Cardiac muscle cell (in vitro differentiated cells and primary cell): Measurements from ENCODE around the gene APC2. TPM values are rescaled to one million over a fixed set of nuclear protein-coding genes. Genes with fewer than 3 reads are reported as not detected.

Experiments
- DNase-seq, 2 donors: peaks; one replicate each; pipeline versions ENCODE4 v3.0.0 to v3.0.0-alpha.2; 2010 to 2017; ENCODE audit warnings: low read depth in 1 of 2, low spot score in 1 of 2
- H3K27ac ChIP-seq: fragments of 200-600 bp; sonication (generic); 2 replicates; pipeline ENCODE4 v1.5.1; 2016
- H3K27me3 ChIP-seq: fragments of 200-600 bp; sonication (generic); 2 replicates; pipeline ENCODE4 v1.6.0; 2016; ENCODE audit warnings: control low read depth
- H3K36me3 ChIP-seq: fragments of 200-600 bp; sonication (generic); 2 replicates; pipeline ENCODE4 v1.5.1; 2016; ENCODE audit warnings: control low read depth
- H3K4me1 ChIP-seq: fragments of 200-600 bp; sonication (generic); 2 replicates; pipeline ENCODE4 v1.8.1; 2017; ENCODE audit warnings: low read depth, mild to moderate bottlenecking, mixed run types
- H3K4me3 ChIP-seq: fragments of 200-600 bp; sonication (generic); 2 replicates; pipeline ENCODE4 v1.5.1; 2016; ENCODE audit warnings: mild to moderate bottlenecking
- H3K9me3 ChIP-seq: fragments of 200-600 bp; sonication (generic); 2 replicates; pipeline ENCODE4 v1.5.1; 2017; ENCODE audit warnings: low read depth, mild to moderate bottlenecking, control low read depth
- polyA plus RNA-seq: library from polyadenylated mRNA; unstranded; fragments of >200 nt; fragmentation: Nextera tagmentation; extraction: Ambion mirVana; gene quantifications from 2 replicates; pipeline ENCODE4 v1.2.1, GENCODE V29; 2016
- total RNA-seq: library from RNA; depleted of rRNA; stranded (reverse); fragments of >200 nt; gene quantifications from 2 replicates; pipeline ENCODE4 v1.2.3, GENCODE V29; 2016
- TF ChIP-seq, protein P1 (sequence below): IDR thresholded peaks from 2 replicates; pipeline ENCODE4 v1.5.1; 2012; ENCODE audit warnings: low read depth, mild to moderate bottlenecking, low read length

Gene APC2
- total and polyA plus RNA-seq, 2 experiments from 2014 or later, result 0.42 to 0.94 TPM

DNA sequence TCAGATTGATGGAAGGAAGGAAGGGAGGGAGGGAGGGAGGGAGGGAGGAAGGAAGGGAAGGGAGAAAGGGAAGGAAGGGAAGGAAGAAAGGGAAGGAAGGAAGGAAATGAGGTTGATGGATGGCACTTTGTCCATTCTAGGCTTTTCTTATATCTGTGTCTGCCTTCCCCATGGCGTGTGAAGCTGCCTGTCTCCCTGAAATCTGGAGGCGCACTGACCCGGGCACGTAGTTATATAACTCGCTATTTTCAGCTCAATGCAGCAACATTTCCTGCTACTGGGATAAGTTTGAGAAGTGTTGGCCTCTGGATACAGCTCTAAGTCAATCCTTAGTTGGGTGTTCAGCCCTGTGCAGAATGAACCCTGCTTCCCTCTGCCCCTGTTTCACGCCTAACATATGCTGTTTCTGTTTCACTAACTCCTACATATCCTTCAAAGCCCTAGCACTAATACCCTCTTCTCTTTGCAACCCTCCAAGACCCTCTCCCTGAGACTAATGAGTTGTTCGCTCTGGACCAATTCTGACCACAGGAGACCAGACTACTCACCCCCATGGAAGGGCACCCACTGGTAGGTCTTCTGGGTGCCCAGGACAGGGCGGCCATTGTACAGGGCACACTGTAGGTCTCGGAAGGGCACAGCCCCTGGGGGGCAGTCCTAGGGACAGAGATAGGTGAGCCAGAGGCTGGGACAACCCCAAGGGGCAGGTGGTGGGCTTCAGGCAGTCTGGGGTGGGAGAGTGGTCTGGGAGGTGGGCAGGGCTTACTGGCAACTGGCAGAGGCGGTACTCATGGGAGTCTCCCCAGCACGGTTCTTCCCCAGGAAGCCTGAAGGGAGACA is 59.9 kb downstream of the APC2 start:
- no peaks in the 10 kb centered on the region for H3K9me3 ChIP-seq
- no peak for DNase-seq
- H3K4me1 ChIP-seq, result no peaks in the 10 kb centered on the region
- H3K4me3 ChIP-seq, result no peak overlapping the region
- H3K27me3 ChIP-seq, result peaks cover 18% of the 10 kb centered on the region
- no peak overlapping the region for H3K27ac ChIP-seq
- no peaks in the 10 kb centered on the region for H3K36me3 ChIP-seq
- TF ChIP-seq, protein P1, sequence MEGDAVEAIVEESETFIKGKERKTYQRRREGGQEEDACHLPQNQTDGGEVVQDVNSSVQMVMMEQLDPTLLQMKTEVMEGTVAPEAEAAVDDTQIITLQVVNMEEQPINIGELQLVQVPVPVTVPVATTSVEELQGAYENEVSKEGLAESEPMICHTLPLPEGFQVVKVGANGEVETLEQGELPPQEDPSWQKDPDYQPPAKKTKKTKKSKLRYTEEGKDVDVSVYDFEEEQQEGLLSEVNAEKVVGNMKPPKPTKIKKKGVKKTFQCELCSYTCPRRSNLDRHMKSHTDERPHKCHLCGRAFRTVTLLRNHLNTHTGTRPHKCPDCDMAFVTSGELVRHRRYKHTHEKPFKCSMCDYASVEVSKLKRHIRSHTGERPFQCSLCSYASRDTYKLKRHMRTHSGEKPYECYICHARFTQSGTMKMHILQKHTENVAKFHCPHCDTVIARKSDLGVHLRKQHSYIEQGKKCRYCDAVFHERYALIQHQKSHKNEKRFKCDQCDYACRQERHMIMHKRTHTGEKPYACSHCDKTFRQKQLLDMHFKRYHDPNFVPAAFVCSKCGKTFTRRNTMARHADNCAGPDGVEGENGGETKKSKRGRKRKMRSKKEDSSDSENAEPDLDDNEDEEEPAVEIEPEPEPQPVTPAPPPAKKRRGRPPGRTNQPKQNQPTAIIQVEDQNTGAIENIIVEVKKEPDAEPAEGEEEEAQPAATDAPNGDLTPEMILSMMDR, result no peak

GRCh38 chr19:1510442-1510806 is 60.5 kb downstream of the APC2 start:
- Histone ChIP-seq H3K4me1 (no peaks in the 10 kb centered on the region), H3K9me3 (no peaks in the 10 kb centered on the region), H3K27ac (no peak overlapping the region), H3K4me3 (no peak overlapping the region), H3K36me3 (no peaks in the 10 kb centered on the region), H3K27me3 (peaks cover 18% of the 10 kb centered on the region)
- DNase-seq, result no peak
- TF ChIP-seq, protein P1, result no peak

- H3K4me3 ChIP-seq, result no peak overlapping the region
- no peak for DNase-seq
- no peak overlapping the region for H3K27ac ChIP-seq
- H3K36me3 ChIP-seq, result no peaks in the 10 kb centered on the region
- TF ChIP-seq, protein P1, result no peak
- no peaks in the 10 kb centered on the region for H3K4me1 ChIP-seq
- H3K27me3 ChIP-seq, result peaks cover 18% of the 10 kb centered on the region
- no peaks in the 10 kb centered on the region for H3K9me3 ChIP-seq
These were observed 60.9 kb downstream of the APC2 start for GRCh38 chr19:1510807-1511206.

GRCh38 chr19:1511318-1512317 is 61.7 kb downstream of the APC2 start:
- Histone ChIP-seq H3K4me3 (no peak overlapping the region), H3K9me3 (no peaks in the 10 kb centered on the region), H3K4me1 (no peaks in the 10 kb centered on the region), H3K36me3 (no peaks in the 10 kb centered on the region), H3K27me3 (peaks cover 18% of the 10 kb centered on the region), H3K27ac (no peak overlapping the region)
- no peak for DNase-seq
- TF ChIP-seq, protein P1, result no peak

DNA sequence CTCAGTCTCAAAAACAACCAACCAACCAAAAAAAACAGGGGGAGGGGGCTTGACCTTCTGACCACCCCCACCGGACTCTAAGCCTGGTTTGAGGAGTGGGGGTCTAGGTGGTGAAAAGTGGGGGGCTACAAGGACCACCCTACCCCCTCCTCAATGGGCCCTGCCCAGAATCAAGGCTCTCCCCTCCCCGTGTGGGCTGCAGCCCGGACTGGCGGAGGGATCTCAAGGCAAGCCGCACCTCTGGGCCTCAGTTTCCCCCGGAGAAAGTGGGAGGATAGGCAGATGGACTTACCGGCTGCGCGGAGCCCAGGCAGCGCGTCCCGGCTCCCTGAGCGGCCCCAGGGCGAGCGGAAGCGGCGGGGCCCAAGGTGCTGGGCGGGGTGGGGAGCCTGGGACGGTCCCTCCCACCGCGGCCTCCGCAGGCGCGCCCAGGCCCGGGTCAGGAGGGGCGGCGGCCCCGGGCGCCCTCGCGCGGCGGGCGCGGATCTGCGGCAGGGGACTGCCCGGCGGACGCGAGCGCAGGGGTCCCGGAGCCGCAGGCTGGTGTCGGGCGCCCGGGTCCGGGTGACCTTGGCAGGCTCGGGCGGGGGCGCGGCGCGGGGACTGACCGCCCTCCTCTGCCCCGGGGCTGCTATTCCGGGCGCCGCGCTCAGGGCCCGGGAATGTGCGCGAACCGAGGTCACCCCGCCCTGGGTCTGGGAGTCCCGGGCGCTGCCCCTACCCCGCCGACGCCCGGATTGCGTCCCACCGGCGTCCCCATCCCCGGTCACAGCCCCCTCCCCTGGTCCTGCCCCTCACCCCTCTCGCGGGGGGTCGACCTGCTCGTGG is 63.0 kb downstream of the APC2 start, which contains the start of gene ADAMTSL5:
Gene ADAMTSL5 (minus strand): TSS at position 349 of the 828 bp plus-strand sequence. CDS start 2,076 bp downstream, outside the sequence.
- TF ChIP-seq, protein P1, result no peak
- H3K9me3 ChIP-seq, result no peaks in the 10 kb centered on the region
- no peaks in the 10 kb centered on the region for H3K4me1 ChIP-seq
- no peaks in the 10 kb centered on the region for H3K36me3 ChIP-seq
- peak; percentile 67 to 71 for DNase-seq
- peaks cover 18% of the 10 kb centered on the region for H3K27me3 ChIP-seq
- H3K4me3 ChIP-seq, result peak within 1 kb of the TSS; percentile 44
- H3K27ac ChIP-seq, result no peak within 1 kb of the TSS
